NCI-H146 treated with DMSO at 0.1 percent for 48 hours (cell line): ENCODE results near the gene FAF1.
"Not testable (repeated sequence)": the region's sequence is repeated elsewhere in the genome, so short reads cannot be mapped to it uniquely, and the experiment has no call there.

Experiments used
- DNase-seq: peaks from one replicate; lab custom pipeline; 2025; ENCODE audit not compliant: unreplicated experiment; lab: John Stamatoyannopoulos, UW

The FAF1 gene

DNA sequence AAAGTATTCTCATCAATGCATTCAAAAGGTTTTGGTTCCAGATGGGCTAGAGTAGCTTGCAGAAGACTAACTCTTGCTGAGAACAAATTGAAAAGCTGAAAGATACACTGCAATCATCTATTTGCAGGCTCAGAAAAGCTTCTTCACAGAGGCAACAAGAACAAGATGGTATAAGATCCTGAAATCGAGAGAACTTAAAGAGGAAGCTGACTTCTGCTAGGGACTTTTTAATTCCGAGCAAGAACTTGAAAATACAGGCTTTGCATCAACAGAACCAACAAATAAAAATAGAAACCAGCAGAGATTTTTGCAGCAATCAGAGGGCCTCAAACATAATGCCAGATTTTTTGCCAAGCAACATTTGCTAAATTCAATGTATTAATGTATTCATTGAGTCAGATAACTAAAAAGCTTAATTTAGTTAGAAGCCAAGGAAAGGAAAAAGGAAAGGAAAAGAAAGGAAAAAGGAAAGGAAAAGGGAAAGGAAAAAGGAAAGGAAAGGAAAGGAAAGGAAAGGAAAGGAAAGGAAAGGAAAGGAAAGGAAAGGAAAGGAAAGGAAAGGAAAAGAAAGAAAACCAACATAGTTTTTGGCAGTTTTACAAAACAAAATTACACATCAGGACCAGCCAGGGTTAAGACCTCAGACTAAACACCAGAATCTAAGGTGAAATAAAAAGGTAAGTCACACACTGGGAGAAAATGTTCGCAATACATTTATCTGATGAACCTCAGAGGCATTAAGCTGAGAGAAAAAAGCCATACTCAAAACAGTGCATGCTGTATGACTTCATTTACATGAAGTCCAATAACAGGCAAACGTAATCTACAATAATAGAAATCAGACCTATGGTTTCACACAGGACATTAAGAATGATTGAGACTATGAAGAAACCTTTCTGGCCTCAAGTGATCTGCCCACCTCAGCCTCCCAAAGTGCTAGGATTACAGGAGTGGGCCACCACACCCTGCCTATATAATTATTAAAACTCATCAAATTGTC lies 42.6 kb downstream of the FAF1 start:
- no peak for DNase-seq

DNA sequence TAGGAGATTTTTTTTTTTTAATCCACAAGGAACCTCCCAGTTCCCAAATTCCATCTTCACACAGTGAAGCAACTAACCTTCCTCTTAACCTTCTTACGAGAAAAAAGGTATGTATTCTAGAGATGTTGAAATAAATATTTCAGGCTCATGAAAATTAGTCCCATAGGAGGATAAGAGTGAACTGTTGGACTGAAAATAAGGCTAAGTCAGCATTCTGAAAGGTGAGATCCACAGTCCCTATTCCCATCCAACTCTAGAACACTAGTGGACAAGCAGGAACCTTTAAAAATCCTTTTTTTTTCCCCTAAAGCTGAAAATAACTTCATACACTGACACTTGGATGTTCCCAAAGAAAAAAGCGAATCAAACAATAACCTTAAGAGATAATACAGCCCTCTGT lies 44.4 kb downstream of the FAF1 start:
- DNase-seq, result no peak

DNA sequence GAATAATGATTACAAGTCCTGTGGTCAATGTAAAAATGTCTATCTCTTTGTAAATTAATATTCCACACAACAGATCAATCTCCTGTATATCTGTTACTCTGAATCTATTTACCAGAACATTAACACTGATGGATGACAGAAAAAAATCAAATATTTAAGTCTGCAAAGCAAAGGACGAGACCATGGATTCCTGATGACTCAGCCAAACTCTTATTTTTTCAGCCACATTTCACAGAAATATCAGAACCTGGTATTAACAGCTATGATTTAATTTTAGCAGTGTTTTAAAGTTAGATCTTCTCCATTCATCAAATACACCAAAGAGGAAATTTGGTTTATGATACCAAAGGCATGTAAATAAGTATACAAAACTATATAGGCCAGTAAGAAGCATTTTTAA lies 46.1 kb downstream of the FAF1 start:
- no peak for DNase-seq

DNA sequence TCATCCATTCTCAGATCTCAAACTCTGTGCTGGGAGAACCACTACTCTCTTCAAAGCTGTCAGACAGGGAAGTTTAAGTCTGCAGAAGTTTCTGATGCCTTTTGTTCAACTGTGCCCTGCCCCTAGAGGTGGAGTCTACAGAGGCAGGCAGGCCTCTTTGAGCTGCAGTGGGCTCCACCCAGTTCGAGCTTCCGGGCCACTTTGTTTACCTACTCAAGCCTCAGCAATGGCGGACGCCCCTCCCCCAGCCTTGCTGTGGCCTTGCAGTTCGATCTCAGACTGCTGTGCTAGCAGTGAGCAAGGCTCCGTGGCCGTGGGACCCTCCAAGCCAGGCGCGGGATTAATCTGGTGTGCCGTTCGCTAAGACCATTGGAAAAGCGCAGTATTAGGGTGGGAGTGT lies 49.7 kb downstream of the FAF1 start:
- not testable (repeated sequence) for DNase-seq

DNA sequence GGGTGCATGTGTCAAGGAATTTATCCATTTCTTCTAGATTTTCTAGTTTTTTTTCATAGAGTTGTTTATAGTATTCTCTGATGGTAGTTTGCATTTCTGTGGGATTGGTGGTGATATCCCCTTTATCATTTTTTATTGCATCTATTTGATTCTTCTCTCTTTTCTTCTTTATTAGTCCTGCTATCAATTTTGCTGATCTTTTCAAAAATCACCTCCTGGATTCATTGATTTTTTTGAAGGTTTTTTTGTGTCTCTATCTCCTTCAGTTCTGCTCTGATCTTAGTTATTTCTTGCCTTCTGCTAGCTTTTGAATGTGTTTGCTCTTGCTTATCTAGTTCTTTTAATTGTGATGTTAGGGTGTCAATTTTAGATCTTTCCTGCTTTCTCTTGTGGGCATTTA lies 52.5 kb downstream of the FAF1 start:
- not testable (repeated sequence) for DNase-seq

DNA sequence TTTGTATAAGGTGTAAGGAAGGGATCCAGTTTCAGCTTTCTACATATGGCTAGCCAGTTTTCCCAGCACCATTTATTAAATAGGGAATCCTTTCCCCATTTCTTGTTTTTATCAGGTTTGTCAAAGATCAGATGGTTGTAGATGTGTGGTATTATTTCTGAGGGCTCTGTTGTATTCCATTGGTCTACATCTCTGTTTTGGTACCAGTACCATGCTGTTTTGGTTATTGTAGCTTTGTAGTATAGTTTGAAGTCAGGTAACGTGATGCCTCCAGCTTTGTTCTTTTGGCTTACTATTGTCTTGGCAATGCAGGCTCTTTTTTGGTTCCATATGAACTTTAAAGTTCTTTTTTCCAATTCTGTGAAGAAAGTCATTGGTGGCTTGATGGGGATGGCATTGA lies 54.0 kb downstream of the FAF1 start:
- not testable (repeated sequence) for DNase-seq

DNA sequence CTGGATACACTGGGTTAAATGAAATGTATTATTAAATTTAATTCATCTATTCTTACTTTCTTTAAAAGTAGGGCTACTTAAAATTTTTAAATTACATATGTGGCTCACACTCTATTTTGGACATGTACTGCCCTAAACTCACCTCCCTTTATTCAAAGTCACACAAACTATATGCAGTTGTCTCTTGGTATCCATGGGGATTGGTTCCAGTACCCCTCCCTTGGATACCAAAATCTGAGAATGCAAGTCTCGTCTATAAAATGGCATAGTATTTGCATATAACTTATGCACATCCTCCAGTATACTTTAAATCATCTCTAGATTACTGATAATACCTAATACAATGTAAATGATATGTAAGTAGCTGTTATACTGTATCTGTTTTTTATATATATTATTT lies 57.6 kb downstream of the FAF1 start:
- DNase-seq, result no peak

DNA sequence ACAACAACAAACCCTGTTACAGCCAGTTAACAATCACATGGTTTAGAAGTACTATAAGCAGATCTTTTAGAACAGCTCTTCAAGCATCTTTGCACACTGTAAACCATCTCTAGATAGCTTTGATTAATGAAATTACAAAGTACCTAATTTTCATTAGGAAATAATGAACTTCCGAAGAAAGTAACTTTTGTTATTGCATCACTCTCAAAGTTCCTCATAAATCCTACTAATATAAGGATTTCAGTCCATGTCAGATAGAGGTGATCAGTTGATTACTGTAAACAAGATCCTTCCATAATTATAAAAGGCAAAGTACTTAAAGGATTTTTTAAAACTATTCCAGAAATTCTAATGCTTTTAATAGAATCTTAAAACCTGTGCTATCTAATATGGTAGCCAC lies 58.2 kb downstream of the FAF1 start:
- no peak for DNase-seq

DNA sequence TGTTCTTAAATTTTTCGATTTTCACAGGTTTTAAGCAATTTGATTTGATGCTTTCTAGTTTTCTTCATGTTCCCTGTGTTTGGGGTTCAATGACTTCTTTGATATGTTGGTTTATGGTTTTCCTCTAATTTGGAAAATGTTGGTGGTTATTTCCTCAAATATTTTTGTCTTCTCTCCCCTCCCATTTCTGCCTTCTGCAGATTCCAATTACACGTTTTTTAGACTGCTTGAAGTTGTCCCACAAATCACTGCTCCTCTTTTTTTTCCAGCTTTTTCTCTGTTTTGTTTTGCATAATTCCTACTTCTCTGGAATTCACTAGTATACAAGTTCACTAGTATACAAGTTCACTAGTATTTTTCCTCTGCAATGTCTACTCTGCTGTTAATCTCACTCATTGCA lies 61.3 kb downstream of the FAF1 start:
- DNase-seq, result no peak

DNA sequence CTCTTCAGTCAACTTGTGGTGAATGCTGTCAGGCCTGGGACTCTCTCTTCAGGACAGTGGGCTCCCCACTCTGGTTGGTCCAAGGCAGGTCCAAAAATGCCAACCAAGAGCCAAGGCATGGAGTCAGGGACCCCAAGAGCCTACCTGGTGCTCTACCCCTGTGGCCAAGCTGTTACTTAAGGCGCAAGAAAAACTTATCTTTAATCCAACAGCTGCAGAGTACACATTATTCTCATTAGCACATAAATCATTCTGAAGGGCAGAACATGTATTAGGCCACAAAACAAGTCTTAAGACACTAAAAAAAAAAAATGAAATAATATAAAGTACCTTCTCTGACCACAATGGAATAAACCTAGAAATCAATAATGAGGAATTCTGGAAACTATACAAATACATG lies 65.7 kb downstream of the FAF1 start:
- DNase-seq, result no peak

DNA sequence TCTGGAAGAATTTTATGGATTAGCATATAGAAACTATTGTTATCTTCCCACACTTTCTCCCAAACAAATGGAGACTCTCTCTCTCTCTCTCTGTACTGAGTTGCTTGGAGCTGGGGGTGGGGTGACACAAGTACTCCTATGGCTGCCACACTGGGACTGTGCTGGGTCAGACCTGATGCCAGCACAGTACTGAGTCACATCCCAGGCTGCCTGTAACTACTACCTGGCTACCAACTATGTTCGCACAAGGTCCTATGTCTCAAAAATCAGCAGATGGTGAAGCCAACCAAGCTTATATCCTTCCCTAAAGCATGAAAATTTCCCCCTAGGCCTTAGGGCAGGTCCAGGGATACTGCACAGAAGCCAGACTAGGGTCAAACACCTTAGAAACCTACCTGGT lies 66.6 kb downstream of the FAF1 start:
- no peak for DNase-seq

DNA sequence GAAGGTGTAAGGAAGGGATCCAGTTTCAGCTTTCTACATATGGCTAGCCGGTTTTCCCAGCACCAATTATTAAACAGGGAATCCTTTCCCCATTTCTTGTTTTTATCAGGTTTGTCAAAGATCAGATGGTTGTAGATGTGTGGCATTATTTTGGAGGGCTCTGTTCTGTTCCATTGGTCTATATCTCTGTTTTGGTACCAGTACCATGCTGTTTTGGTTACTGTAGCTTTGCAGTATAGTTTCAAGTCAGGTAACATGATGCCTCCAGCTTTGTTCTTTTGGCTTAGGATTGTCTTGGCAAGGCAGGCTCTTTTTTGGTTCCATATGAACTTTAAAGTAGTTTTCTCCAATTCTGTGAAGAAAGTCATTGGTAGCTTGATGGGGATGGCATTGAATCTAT lies 72.5 kb downstream of the FAF1 start:
- DNase-seq, result not testable (repeated sequence)

DNA sequence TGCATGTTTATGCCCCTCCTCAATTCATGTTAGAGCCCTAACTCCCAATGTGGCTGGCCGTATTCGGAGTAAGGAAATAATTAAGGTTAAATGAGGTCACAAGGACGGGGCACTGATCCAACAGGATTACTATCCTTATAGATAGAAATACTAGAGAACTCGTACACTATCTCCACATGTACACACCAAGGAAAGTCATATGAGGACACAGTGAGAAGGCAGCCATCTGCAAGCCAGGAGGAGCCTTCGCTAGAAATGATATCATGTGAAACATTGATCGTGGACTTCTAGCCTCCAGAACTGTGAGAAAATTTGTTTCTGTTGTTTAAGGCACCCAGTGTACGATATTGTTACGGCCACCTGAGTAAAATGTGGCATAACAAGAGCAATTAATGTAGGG lies 79.7 kb downstream of the FAF1 start:
- DNase-seq, result no peak

DNA sequence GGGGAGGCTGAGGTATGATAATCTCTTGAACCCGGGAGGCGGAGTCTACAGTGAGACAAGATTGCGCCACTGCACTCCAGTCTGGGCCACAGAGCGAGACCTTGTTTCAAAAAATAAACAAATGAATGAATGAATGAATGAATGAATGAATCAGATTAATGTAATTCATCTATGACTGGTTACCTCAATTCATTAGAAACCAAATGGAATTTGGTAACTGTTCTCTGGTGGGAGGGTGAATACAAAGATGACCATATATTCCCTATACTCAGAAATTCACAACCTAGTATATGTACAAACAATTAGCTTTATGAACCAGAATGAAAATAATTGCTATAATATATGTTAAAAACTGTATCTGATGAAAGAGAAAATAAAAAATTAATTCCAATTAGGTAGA lies 80.9 kb downstream of the FAF1 start:
- no peak for DNase-seq

DNA sequence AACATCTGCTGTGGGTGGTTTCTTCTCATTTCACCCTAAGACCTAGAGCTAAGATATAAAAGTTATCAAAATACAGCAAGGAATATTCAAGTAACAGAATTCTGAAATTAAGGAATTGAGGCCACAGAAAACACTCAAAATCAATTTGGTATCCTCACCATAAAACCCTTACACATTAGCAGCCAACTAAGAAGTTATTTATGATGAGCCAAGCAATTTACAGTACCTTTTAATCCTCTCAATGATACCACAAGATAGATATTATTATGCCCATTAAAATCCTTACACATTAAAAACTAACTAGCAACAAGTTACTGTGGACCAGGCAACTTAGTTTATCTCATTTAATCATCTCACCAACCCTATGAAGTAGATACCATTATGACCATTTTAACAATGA lies 81.6 kb downstream of the FAF1 start:
- no peak for DNase-seq

DNA sequence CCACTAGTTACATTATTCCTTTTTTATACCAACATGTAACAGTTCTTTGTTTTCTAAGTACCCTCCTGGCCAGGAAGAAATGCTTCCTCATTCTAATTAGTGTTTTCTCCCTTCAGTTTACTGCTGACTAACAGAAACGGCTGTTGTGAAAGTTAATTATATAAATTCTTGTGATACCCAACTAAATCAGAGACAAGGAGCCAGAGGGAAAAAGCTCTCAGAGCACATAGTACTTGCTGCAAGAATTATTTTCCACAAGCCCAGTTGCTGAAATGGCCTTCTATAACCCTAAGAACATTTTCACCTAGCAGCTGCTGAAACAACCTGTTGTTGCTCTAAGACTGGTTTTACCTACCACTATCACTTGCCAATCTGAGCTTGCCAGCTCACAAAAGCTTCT lies 82.4 kb downstream of the FAF1 start:
- DNase-seq, result no peak

DNA sequence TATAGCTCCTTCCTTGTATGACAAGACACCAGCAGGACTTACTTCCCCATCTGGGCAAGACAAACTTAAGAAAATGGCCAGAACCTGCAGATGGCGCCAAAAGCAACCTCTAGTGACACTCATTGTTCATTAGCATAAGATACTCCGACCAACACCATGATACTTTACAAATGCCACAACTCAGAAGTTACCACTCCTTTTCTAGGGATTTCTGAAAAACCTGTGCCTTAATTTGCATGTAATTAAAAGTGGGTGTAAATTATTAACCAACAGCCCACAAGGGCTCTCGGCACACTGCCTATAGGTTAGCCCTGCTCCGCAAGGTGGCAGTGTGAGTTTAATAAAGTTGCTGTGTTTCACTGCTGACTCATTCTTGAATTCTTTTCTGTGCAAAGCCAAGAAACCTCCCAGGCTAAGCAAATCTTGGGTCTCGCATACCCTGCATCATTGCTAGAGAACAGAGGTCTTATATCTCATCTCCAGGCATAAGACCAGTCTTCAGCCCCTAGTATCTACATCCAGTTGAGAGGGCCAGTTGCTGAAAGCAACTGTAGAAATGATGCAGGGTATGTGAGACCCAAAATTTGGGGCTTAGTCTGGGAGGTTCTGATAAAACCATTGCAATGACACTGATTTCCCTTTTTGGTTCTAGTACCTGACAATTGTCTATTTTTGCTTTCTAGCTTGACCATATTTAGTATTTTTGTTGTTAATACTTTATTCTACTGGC lies 86.4 kb downstream of the FAF1 start:
- DNase-seq, result no peak

DNA sequence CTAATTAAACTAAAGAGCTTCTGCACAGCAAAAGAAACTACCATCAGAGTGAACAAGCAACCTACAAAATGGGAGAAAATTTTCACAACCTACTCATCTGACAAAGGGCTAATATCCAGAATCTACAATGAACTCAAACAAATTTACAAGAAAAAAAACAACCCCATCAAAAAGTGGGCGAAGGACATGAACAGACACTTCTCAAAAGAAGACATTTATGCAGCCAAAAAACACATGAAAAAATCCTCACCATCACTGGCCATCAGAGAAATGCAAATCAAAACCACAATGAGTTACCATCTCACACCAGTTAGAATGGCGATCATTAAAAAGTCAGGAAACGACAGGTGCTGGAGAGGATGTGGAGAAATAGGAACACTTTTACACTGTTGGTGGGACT lies 95.2 kb downstream of the FAF1 start:
- DNase-seq, result not testable (repeated sequence)

DNA sequence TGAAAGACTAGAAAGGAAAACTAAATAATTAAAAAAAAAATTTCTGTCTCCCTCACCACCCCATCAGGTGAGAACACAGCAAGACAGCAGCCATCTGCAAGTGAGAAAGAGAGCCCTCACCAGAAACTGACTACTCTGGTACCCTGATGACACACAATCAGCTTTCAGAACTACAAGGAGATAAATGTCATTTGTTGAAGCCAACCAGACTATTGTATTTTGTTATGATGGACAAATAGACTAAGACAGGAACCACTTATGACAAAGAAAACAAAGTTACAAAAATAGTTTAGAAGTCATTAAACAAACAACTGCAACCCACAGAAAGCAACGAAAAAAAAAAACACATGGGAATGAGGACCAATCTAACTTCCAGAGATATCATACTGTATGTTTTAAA lies 98.3 kb downstream of the FAF1 start:
- no peak for DNase-seq

DNA sequence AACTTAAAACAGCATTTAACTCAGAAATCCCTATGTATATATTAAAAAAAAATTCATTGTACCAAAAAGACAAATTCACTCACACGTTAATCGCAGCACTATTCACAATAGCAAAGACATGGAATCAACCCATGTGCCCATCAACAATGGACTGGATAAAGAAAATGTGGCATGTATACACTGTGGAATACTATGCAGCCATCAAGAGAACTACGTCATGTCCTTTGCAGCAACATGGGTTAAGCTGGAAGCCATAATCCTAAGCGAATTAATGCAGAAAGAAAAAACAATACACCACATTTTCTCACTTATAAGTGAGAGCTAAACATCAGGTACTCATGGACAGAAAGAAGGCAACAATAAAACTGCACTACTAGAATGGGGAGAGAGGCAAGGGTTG lies 99.4 kb downstream of the FAF1 start:
- DNase-seq, result no peak

DNA sequence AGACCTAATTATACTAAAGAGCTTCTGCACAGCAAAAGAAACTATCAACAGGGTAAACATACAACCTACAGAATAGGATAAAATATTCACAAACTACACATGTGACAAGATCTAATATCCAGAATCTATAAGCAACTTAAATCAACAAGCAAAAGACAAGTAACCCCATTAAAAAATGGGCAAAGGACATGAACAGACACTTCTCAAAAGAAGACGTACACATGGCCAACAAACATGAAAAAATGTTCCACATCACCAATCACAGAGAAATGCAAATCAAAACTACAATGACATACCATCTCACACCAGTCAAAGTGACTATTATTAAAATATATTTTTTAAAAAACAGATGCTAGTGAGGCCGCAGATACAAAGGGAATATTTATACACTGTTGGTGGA lies 99.8 kb downstream of the FAF1 start:
- DNase-seq, result no peak

DNA sequence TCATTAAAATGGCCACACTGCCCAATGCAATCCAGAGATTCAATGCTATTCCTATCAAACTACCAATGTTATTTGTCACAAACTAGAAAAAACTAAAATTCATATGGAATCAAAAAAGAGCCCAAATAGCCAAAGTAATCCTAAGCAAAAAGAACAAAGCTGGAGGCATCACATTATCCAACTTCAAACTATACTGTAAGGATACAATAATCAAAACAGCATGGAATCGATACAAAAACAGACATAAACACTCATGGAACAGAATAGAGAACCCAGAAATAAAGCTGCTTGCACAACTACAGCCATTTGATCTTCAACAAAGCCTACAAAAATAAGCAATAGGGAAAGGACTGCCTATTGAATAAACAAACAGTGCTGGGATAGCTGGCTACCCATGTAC lies 100.4 kb downstream of the FAF1 start:
- no peak for DNase-seq
